A673 (cell line): ENCODE data around the gene CR2. TPM values are rescaled to one million over a fixed set of nuclear protein-coding genes. Genes with fewer than 3 reads are reported as not detected.

Experiments used
- Bru-seq: library from RNA; stranded (reverse); fragments of 400-500 nt; gene quantifications from one replicate; lab custom pipeline; 2021; lab: Mats Ljungman, UMichigan
- BruChase-seq, 2 experiments: library from RNA; stranded (reverse); fragments of 400-500 nt; gene quantifications; one replicate each; lab custom pipeline; 2021; lab: Mats Ljungman, UMichigan
- BruUV-seq: library from RNA; stranded (reverse); fragments of 400-500 nt; replicated peaks from 2 replicates; lab custom pipeline; 2021; lab: Mats Ljungman, UMichigan
- CTCF ChIA-PET: fragments of 300-600 bp; sonication (Branson Sonifier 250); formaldehyde crosslinking; loops from one replicate; lab custom pipeline; 2022; ENCODE audit warnings: antibody characterized with exemption; lab: Charles Lee
- POLR2A ChIA-PET: fragments of 300-600 bp; sonication (Branson Sonifier 250); formaldehyde crosslinking; loops from one replicate; lab custom pipeline; 2022; ENCODE audit warnings: antibody characterized with exemption; ENCODE audit not compliant: low non-redundant PET; lab: Charles Lee
- DNase-seq: peaks from one replicate; pipeline ENCODE4 v3.0.0-alpha.2; 2015; ENCODE audit warnings: low spot score
- H3K27ac ChIP-seq: fragments of 200-600 bp; sonication (generic); 2 replicates; pipeline ENCODE4 v1.5.1; 2016; ENCODE audit warnings: mixed run types, low read depth, mild to moderate bottlenecking, mixed read lengths, antibody characterized with exemption, low read length; ENCODE audit not compliant: poor library complexity, severe bottlenecking
- H3K27me3 ChIP-seq: fragments of 200-600 bp; sonication (generic); replicated peaks from 2 replicates; pipeline ENCODE4 v1.6.1; 2017; ENCODE audit warnings: mixed run types, low read depth, mild to moderate bottlenecking, mixed read lengths, antibody characterized with exemption, low read length; ENCODE audit not compliant: insufficient read depth, poor library complexity
- H3K36me3 ChIP-seq: fragments of 200-600 bp; sonication (generic); 2 replicates; pipeline ENCODE4 v1.6.1; 2016; ENCODE audit warnings: mixed run types, mild to moderate bottlenecking, mixed read lengths, antibody characterized with exemption, low read length; ENCODE audit not compliant: insufficient read depth, poor library complexity, severe bottlenecking
- H3K4me1 ChIP-seq: fragments of 200-600 bp; sonication (generic); 2 replicates; pipeline ENCODE4 v1.6.1; 2017; ENCODE audit warnings: mixed run types, mild to moderate bottlenecking, mixed read lengths, antibody characterized with exemption, low read length; ENCODE audit not compliant: insufficient read depth, poor library complexity, severe bottlenecking
- H3K4me3 ChIP-seq: fragments of 200-600 bp; sonication (generic); 2 replicates; pipeline ENCODE4 v1.5.1; 2016; ENCODE audit warnings: low read depth, mixed run types, mild to moderate bottlenecking, mixed read lengths, low read length; ENCODE audit not compliant: poor library complexity, severe bottlenecking
- H3K9me3 ChIP-seq: fragments of 200-600 bp; sonication (generic); 2 replicates; pipeline ENCODE4 v1.6.1; 2016; ENCODE audit warnings: mixed run types, low read depth, mild to moderate bottlenecking, mixed read lengths, antibody characterized with exemption, low read length; ENCODE audit not compliant: poor library complexity, severe bottlenecking
- CTCF ChIP-seq: fragments of 300-800, 200-600 bp; sonication (generic); conservative IDR thresholded peaks from 2 replicates; pipeline ENCODE4 v1.5.1; 2017; ENCODE audit warnings: low read depth, mild to moderate bottlenecking, antibody characterized with exemption, low read length, moderate library complexity, mixed read lengths
- EZH2 ChIP-seq: fragments of 200-600 bp; sonication (generic); IDR thresholded peaks from 2 replicates; pipeline ENCODE4 v1.6.1; 2017; ENCODE audit warnings: borderline replicate concordance, low read depth, mild to moderate bottlenecking, mixed read lengths, antibody characterized with exemption, low read length; ENCODE audit not compliant: poor library complexity, severe bottlenecking
- intact Hi-C: fragments of 100-400 bp; cut with micrococcal nuclease; formaldehyde crosslinking; loops from one replicate; pipeline ENCODE4 v1.10.0; 2022; ENCODE audit not compliant: unreplicated experiment
- long read RNA-seq: library from polyadenylated mRNA; stranded (forward); transcript quantifications from one replicate; pipeline ENCODE4 v2.0.0, GENCODE V29; 2022
- total RNA-seq: library from RNA; stranded (reverse); gene quantifications from 2 replicates; pipeline ENCODE4 v1.2.3, GENCODE V29; 2021

CR2 gene
- total RNA-seq (not detected in 2 replicates), Bru-seq, nascent RNA (not detected), BruChase-seq, experiment 1, labeled RNA remaining after a 2-hour chase (not detected), BruChase-seq, experiment 2, labeled RNA remaining after a 6-hour chase (not detected)
- long read RNA-seq: 0 reads

DNA sequence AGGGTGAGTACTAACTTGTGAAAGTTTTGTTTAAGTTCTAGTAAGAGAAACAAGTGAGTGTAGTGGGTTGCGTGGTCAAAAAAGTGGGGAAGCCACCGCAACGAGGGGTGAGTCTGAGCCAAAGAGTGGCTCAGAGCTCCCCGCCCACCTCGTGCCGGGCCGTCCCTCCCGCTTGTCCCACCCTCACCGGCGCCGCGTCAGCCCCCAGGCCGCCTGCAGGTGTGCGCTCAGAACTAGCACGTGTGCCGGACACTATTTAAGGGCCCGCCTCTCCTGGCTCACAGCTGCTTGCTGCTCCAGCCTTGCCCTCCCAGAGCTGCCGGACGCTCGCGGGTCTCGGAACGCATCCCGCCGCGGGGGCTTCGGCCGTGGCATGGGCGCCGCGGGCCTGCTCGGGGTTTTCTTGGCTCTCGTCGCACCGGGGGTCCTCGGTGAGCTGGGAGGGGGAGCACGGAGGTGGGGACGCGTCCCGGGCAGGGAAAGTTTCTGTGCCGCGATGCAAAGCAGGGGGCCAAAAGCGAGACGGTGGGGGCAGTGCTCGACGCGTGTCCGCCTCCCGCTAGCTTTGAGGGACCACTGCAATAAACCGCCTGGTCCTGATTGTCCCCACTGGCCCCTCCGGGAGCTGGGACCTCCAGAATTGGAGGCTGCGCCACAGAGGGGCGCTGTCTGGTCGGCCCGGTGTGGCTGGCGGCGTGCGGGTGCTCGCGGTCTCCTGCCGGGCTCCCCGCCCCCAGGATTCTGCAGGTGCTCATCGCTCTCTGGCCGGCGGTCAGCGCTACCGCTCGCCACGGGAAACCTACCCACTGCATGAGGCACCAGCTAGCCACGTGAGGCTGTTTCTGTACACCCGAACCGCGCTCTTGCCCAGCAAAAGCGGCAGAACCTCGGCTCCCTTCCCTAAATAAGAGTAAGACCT is at the start of gene CR2:
Gene CR2, plus strand, starts transcription at position 283 of the 919 bp plus-strand sequence. Its CDS starts 91 bp downstream, at position 374.
- peaks cover 96% of the 10 kb centered on the region for H3K27me3 ChIP-seq
- ChIA-PET POLR2A (no interaction called here), CTCF (no interaction called here)
- no peaks in the 10 kb centered on the region for H3K9me3 ChIP-seq
- BruUV-seq: no TSS peak
- TF ChIP-seq EZH2: peak; percentile 92
- TF ChIP-seq CTCF: 0 out of 2 replicates have a peak, but pooled peaks have one; percentile 21
- no peak within 1 kb of the TSS for H3K27ac ChIP-seq
- H3K36me3 ChIP-seq: no peaks in the 10 kb centered on the region
- H3K4me3 ChIP-seq: no peak within 1 kb of the TSS
- intact Hi-C loops: no loop called here
- DNase-seq: no peak
- H3K4me1 ChIP-seq: no peaks in the 10 kb centered on the region

- Histone ChIP-seq H3K36me3 (no peaks in the 10 kb centered on the region), H3K27me3 (peaks cover 8% of the 10 kb centered on the region), H3K27ac (no peak overlapping the region), H3K9me3 (no peaks in the 10 kb centered on the region), H3K4me3 (no peak overlapping the region), H3K4me1 (no peaks in the 10 kb centered on the region)
- ChIA-PET POLR2A (interaction anchor here (0.8 kb wide), 1 partner anchor 9 kb away, joined by 9 read pairs; no protein-coding TSS in a partner anchor), CTCF (interaction anchor here (1.4 kb wide), 1 partner anchor 320 kb away, joined by 16 read pairs; no protein-coding TSS in a partner anchor)
- intact Hi-C loops: loop anchor here (1.0 to 5.0 kb wide), 2 partner anchors 92 to 321 kb away; partner anchors contain the start of gene CR1
- TF ChIP-seq CTCF (peak; percentile 80), EZH2 (no peak)
- no TSS peak for BruUV-seq
- peak; percentile 58 for DNase-seq
These were observed 49.1 kb upstream of the CR2 start for GRCh38 chr1:207404849-207405525.

DNA sequence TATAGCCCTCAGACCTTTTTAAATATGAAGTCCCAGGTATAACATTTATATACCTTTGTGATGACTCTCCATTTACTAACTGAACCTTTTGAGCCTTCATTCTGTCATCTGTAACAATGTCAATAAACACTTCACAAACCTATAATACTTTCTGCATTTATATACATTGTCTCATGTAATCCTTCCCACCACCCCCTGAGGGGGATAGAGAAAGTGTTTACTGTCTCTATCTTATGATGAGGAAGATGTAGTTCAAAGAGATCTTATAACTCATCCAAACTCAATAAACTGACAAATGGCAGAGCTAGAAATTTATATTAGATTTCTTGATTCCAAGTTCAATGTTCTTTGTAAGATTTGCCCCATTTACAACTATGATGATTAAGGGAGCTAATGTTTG is 48.3 kb upstream of the CR2 start:
- CTCF ChIA-PET: interaction anchor here (1.4 kb wide), 1 partner anchor 321 kb away, joined by 16 read pairs; no protein-coding TSS in a partner anchor
- Histone ChIP-seq H3K36me3 (no peaks in the 10 kb centered on the region), H3K27ac (no peak overlapping the region), H3K9me3 (no peaks in the 10 kb centered on the region), H3K4me3 (no peak overlapping the region), H3K27me3 (peaks cover 4% of the 10 kb centered on the region), H3K4me1 (no peaks in the 10 kb centered on the region)
- intact Hi-C loops: loop anchor here (1.0 to 5.0 kb wide), 2 partner anchors 91 to 322 kb away; partner anchors contain the start of gene CR1
- TF ChIP-seq CTCF (no peak), EZH2 (no peak)
- POLR2A ChIA-PET: no interaction called here
- BruUV-seq: no TSS peak
- no peak for DNase-seq
